Fibroblast of lung (primary cell): ENCODE results near the gene NBPF26.
"Not testable (repeated sequence)": the region's sequence is repeated elsewhere in the genome, so short reads cannot be mapped to it uniquely, and the experiment has no call there.

Experiments
- EZH2 ChIP-seq: IDR thresholded peaks from 2 replicates; pipeline ENCODE4 v1.5.1; 2012; ENCODE audit warnings: low read length, control low read depth, mild to moderate bottlenecking; ENCODE audit errors: missing control alignments
- TF ChIP-seq, protein P1 (sequence below), 2 donors: IDR thresholded peaks in 1 of 2; conservative IDR thresholded peaks in 1 of 2; 1 replicate in 1 of 2; 2 replicates in 1 of 2; pipeline ENCODE4 v1.5.1; 2011 to 2012; ENCODE audit warnings: low read length in 2 of 2, control low read depth in 1 of 2, inconsistent platforms in 1 of 2, low read depth in 1 of 2, mild to moderate bottlenecking in 1 of 2

GRCh38 chr1:120805452-120805851 lies 81.7 kb downstream of the NBPF26 start:
- not testable (repeated sequence) for TF ChIP-seq EZH2
- TF ChIP-seq, protein P1, sequence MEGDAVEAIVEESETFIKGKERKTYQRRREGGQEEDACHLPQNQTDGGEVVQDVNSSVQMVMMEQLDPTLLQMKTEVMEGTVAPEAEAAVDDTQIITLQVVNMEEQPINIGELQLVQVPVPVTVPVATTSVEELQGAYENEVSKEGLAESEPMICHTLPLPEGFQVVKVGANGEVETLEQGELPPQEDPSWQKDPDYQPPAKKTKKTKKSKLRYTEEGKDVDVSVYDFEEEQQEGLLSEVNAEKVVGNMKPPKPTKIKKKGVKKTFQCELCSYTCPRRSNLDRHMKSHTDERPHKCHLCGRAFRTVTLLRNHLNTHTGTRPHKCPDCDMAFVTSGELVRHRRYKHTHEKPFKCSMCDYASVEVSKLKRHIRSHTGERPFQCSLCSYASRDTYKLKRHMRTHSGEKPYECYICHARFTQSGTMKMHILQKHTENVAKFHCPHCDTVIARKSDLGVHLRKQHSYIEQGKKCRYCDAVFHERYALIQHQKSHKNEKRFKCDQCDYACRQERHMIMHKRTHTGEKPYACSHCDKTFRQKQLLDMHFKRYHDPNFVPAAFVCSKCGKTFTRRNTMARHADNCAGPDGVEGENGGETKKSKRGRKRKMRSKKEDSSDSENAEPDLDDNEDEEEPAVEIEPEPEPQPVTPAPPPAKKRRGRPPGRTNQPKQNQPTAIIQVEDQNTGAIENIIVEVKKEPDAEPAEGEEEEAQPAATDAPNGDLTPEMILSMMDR (conservative IDR thresholded peaks at IDR 0.05 in 1 of 2, IDR thresholded peaks at IDR 0.05 in 1 of 2; ENCODE audit: low read depth in 1 of 2, low read length in 2 of 2) = not testable (repeated sequence)
